ENCODE results near the gene RTP2. TPM values are rescaled to one million over a fixed set of nuclear protein-coding genes. Genes with fewer than 3 reads are reported as not detected.
A peak's percentile ranks its signal among the peaks of the same experiment; 100 is the strongest.

RTP2 gene
- total RNA-seq, 1 experiment from 2014 or later = not detected

- Mint-ChIP-seq H3K4me3 (ENCODE audit: unreplicated experiment) (no peak overlapping the region), H3K4me1 (ENCODE audit: insufficient read depth, unreplicated experiment) (no peaks in the 10 kb centered on the region), H3K27ac (ENCODE audit: low read depth, unreplicated experiment) (no peak overlapping the region), H3K9me3 (ENCODE audit: unreplicated experiment) (no peaks in the 10 kb centered on the region), H3K36me3 (ENCODE audit: insufficient read depth, unreplicated experiment) (no peaks in the 10 kb centered on the region), H3K27me3 (ENCODE audit: insufficient read depth, unreplicated experiment) (peaks cover 69% of the 10 kb centered on the region)
- intact Hi-C loops (cut with micrococcal nuclease) = no loop called here
- CTCF ChIA-PET = interaction anchor here (0.7 to 4.8 kb wide), 2 partner anchors 12 to 373 kb away, joined by 4 to 32 read pairs; no protein-coding TSS in a partner anchor
- POLR2A ChIA-PET = no interaction called here
- no TSS peak for BruUV-seq (replicated peaks)
- TF ChIP-seq CTCF (IDR thresholded peaks at IDR 0.05; ENCODE audit: unreplicated experiment) = no peak
- DNase-seq (ENCODE audit: unreplicated experiment) = no peak
These were observed 36.5 kb downstream of the RTP2 start for GRCh38 chr3:187665764-187666402.

- Mint-ChIP-seq H3K9me3 (ENCODE audit: unreplicated experiment) (no peaks in the 10 kb centered on the region), H3K36me3 (ENCODE audit: insufficient read depth, unreplicated experiment) (no peaks in the 10 kb centered on the region), H3K27ac (ENCODE audit: low read depth, unreplicated experiment) (no peak overlapping the region), H3K4me1 (ENCODE audit: insufficient read depth, unreplicated experiment) (no peaks in the 10 kb centered on the region), H3K4me3 (ENCODE audit: unreplicated experiment) (no peak overlapping the region), H3K27me3 (ENCODE audit: insufficient read depth, unreplicated experiment) (peaks cover 61% of the 10 kb centered on the region)
- no peak for DNase-seq (ENCODE audit: unreplicated experiment)
- CTCF ChIA-PET = interaction anchor here (0.6 to 4.8 kb wide), 4 partner anchors 9 to 374 kb away, joined by 3 to 32 read pairs (median 8); no protein-coding TSS in a partner anchor
- BruUV-seq (replicated peaks) = no TSS peak
- intact Hi-C loops (cut with micrococcal nuclease) = no loop called here
- POLR2A ChIA-PET = interaction anchor here (1.0 kb wide), 1 partner anchor 35 kb away, joined by 3 read pairs; no protein-coding TSS in a partner anchor
- TF ChIP-seq CTCF (IDR thresholded peaks at IDR 0.05; ENCODE audit: unreplicated experiment) = no peak
These were observed 37.3 kb downstream of the RTP2 start for GRCh38 chr3:187665010-187665409.

DNA sequence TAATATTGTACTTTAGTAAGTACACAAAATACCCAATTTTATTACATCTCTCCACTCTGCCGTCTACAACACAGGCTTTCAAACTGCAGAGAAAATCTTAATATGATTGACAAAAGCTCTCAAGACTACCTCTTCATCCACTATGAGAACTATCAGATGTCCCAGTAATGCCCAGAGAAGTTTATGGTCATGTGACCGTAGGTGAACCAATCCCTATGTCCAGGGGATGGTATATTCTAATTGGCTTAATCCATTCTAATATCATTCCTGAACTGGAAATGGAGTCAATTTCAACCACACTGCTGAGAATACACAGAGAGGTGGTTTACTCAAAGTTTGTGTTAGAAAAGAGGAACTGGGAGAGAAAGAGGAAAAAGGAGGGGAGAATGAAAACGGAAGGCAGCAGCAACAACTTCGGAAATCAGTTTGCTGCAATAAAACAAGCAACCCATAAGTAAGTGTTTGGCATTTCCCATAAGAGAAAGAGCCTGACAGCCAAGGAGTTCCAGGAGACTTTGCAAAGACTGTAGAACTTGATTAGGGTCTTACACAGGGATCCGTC lies 39.4 kb downstream of the RTP2 start:
- Mint-ChIP-seq H3K4me1 (ENCODE audit: insufficient read depth, unreplicated experiment) (no peaks in the 10 kb centered on the region), H3K9me3 (ENCODE audit: unreplicated experiment) (no peaks in the 10 kb centered on the region), H3K4me3 (ENCODE audit: unreplicated experiment) (no peak overlapping the region), H3K36me3 (ENCODE audit: insufficient read depth, unreplicated experiment) (no peaks in the 10 kb centered on the region), H3K27ac (ENCODE audit: low read depth, unreplicated experiment) (no peak overlapping the region), H3K27me3 (ENCODE audit: insufficient read depth, unreplicated experiment) (peaks cover 46% of the 10 kb centered on the region)
- ChIA-PET POLR2A (no interaction called here), CTCF (interaction anchor here (0.6 to 4.8 kb wide), 6 partner anchors 15 to 1044 kb away, joined by 3 to 32 read pairs (median 8); no protein-coding TSS in a partner anchor)
- intact Hi-C loops (cut with micrococcal nuclease) = no loop called here
- no peak for DNase-seq (ENCODE audit: unreplicated experiment)
- no TSS peak for BruUV-seq (replicated peaks)
- no peak for TF ChIP-seq CTCF (IDR thresholded peaks at IDR 0.05; ENCODE audit: unreplicated experiment)

GRCh38 chr3:187661267-187661666 lies 41.1 kb downstream of the RTP2 start:
- Mint-ChIP-seq H3K9me3 (ENCODE audit: unreplicated experiment) (no peaks in the 10 kb centered on the region), H3K4me3 (ENCODE audit: unreplicated experiment) (no peak overlapping the region), H3K36me3 (ENCODE audit: insufficient read depth, unreplicated experiment) (no peaks in the 10 kb centered on the region), H3K4me1 (ENCODE audit: insufficient read depth, unreplicated experiment) (no peaks in the 10 kb centered on the region), H3K27ac (ENCODE audit: low read depth, unreplicated experiment) (no peak overlapping the region), H3K27me3 (ENCODE audit: insufficient read depth, unreplicated experiment) (peaks cover 36% of the 10 kb centered on the region)
- ChIA-PET CTCF (interaction anchor here (1.1 to 4.8 kb wide), 4 partner anchors 10 to 441 kb away, joined by 4 to 32 read pairs (median 12); no protein-coding TSS in a partner anchor), POLR2A (no interaction called here)
- peak; percentile 47 for DNase-seq (ENCODE audit: unreplicated experiment)
- intact Hi-C loops (cut with micrococcal nuclease) = no loop called here
- no TSS peak for BruUV-seq (replicated peaks)
- TF ChIP-seq CTCF (IDR thresholded peaks at IDR 0.05; ENCODE audit: unreplicated experiment) = no peak
